ENCODE results near the gene RASGEF1B. TPM values are rescaled to one million over a fixed set of nuclear protein-coding genes. Genes with fewer than 3 reads are reported as not detected.
A peak's percentile ranks its signal among the peaks of the same experiment; 100 is the strongest.

Gene RASGEF1B
- total and polyA plus RNA-seq, 9 of the 15 experiments (the other 6 are each of a cell fraction or from before 2014, with no cell fraction given), result 0.04 to 0.57 (median 0.22) TPM

GRCh38 chr4:81405900-81406401 lies 65.8 kb downstream of the RASGEF1B start (continued):
- peak; percentile 79; the same call in 1 of the 2 replicates for TF ChIP-seq REST (IDR thresholded peaks at IDR 0.05; ENCODE audit: borderline replicate concordance)
- TF ChIP-seq REST (CRISPR knock-in tag; IDR thresholded peaks at IDR 0.05; ENCODE audit: low read depth), result no peak
- no peak for TF ChIP-seq EP400 (IDR thresholded peaks at IDR 0.05)

Data from K562 (cell line).